DMS79 (cell line): ENCODE measurements around the gene MLH3.

Source experiments
- DNase-seq: peaks from one replicate; lab custom pipeline; 2025; lab: John Stamatoyannopoulos, UW

Gene MLH3

GRCh38 chr14:74964787-74965485, 86.3 kb downstream of the MLH3 start:
- DNase-seq = no peak
